Vagina (tissue), 2 donors: ENCODE results near the gene AGBL2. TPM values are rescaled to one million over a fixed set of nuclear protein-coding genes. Genes with fewer than 3 reads are reported as not detected.

Experiments used
- DNase-seq, 2 donors: peaks; one replicate each; pipeline ENCODE4 v3.0.0-alpha.2; 2017; ENCODE audit errors: extremely low spot score in 2 of 2
- H3K27ac ChIP-seq: fragments of 200-600 bp; sonication (generic); one replicate; pipeline ENCODE4 v1.5.1; 2019
- H3K27me3 ChIP-seq: fragments of 200-600 bp; sonication (generic); one replicate; pipeline ENCODE4 v1.5.1; 2019
- H3K36me3 ChIP-seq, 2 donors: fragments of 200-600 bp; sonication (generic); one replicate each; pipeline ENCODE4 v1.5.1; 2017 to 2019
- H3K4me1 ChIP-seq: fragments of 200-600 bp; sonication (generic); one replicate; pipeline ENCODE4 v1.5.1; 2019
- H3K4me3 ChIP-seq, 2 donors: fragments of 200-600 bp; sonication (generic); 1 replicate in 1 of 2; 2 replicates in 1 of 2; pipeline ENCODE4 v1.5.1; 2016 to 2019
- H3K9me3 ChIP-seq: fragments of 200-600 bp; sonication (generic); one replicate; pipeline ENCODE4 v1.5.1; 2019
- CTCF ChIP-seq, 3 experiments: fragments of 450-650 bp in 2 of 3; fragments of 200-600 bp in 1 of 3; sonication (generic) in 1 of 3; IDR thresholded peaks; one replicate each; pipeline ENCODE4 v1.5.1; 2017 to 2019; ENCODE audit warnings: antibody characterized with exemption in 3 of 3, mild to moderate bottlenecking in 2 of 3, moderate library complexity in 2 of 3
- POLR2A ChIP-seq, 2 donors: fragments of 450-650 bp; IDR thresholded peaks; one replicate each; pipeline ENCODE4 v1.6.1; 2017; ENCODE audit warnings: antibody characterized with exemption in 2 of 2, mild to moderate bottlenecking in 2 of 2, moderate library complexity in 2 of 2
- POLR2AphosphoS5 ChIP-seq, 2 donors: sonication (generic); formaldehyde crosslinking; IDR thresholded peaks; one replicate each; pipeline ENCODE4 v1.9.0; 2017; ENCODE audit warnings: antibody characterized with exemption in 2 of 2, mild to moderate bottlenecking in 2 of 2, low read depth in 1 of 2; ENCODE audit not compliant: insufficient read depth in 1 of 2
- intact Hi-C: fragments of 100-400 bp; cut with DNase I; formaldehyde crosslinking; loops from one replicate; pipeline ENCODE4 v1.15.1; 2023
- small RNA-seq: library from RNA; depleted of rRNA; stranded (forward); fragments of <200 nt; gene quantifications from one replicate; pipeline ENCODE3, GENCODE V24; 2016
- total RNA-seq: library from RNA; depleted of rRNA; stranded (reverse); fragments of >200 nt; gene quantifications from one replicate; pipeline ENCODE4 v1.2.3, GENCODE V29; 2016

The AGBL2 gene
- total RNA-seq, 1 donor from 2014 or later: 2.2 TPM

- H3K9me3 ChIP-seq: no peaks in the 10 kb centered on the region
- DNase-seq: no peak
- H3K27ac ChIP-seq: no peak overlapping the region
- no peaks in the 10 kb centered on the region for H3K27me3 ChIP-seq
- peaks cover 0 to 17% of the 10 kb centered on the region in 2 donors for H3K36me3 ChIP-seq
- intact Hi-C loops: loop anchor here (10.0 kb wide), 1 partner anchor 240 kb away; the partner anchor contains the start of gene SPI1
- no peak for TF ChIP-seq POLR2A (IDR thresholded peaks at IDR 0.05)
- no peak for TF ChIP-seq CTCF (IDR thresholded peaks at IDR 0.05)
- TF ChIP-seq POLR2AphosphoS5 (IDR thresholded peaks at IDR 0.05; ENCODE audit: insufficient read depth in 1 of 2, low read depth in 1 of 2): no peak
- H3K4me1 ChIP-seq: no peaks in the 10 kb centered on the region
- H3K4me3 ChIP-seq: no peak overlapping the region
These were observed 99.9 kb downstream of the AGBL2 start for GRCh38 chr11:47615249-47615648.

- H3K4me3 ChIP-seq: no peak overlapping the region
- no peaks in the 10 kb centered on the region for H3K27me3 ChIP-seq
- TF ChIP-seq POLR2A (IDR thresholded peaks at IDR 0.05) (no peak), CTCF (IDR thresholded peaks at IDR 0.05) (no peak), POLR2AphosphoS5 (IDR thresholded peaks at IDR 0.05; ENCODE audit: insufficient read depth in 1 of 2, low read depth in 1 of 2) (no peak)
- peaks cover 15% of the 10 kb centered on the region for H3K4me1 ChIP-seq
- DNase-seq: no peak
- intact Hi-C loops: loop anchor here (10.0 kb wide), 1 partner anchor 237 kb away; the partner anchor contains the start of gene SPI1
- H3K9me3 ChIP-seq: no peaks in the 10 kb centered on the region
- H3K36me3 ChIP-seq: peaks cover 0 to 11% of the 10 kb centered on the region in 2 donors
- no peak overlapping the region for H3K27ac ChIP-seq
These were observed 103.8 kb downstream of the AGBL2 start for GRCh38 chr11:47611348-47611794.

- TF ChIP-seq CTCF (IDR thresholded peaks at IDR 0.05) (no peak), POLR2A (IDR thresholded peaks at IDR 0.05) (no peak)
- Histone ChIP-seq H3K9me3 (no peaks in the 10 kb centered on the region), H3K36me3 (peaks cover 0 to 11% of the 10 kb centered on the region in 2 donors), H3K27ac (no peak overlapping the region), H3K4me3 (no peak overlapping the region), H3K4me1 (peaks cover 15% of the 10 kb centered on the region), H3K27me3 (no peaks in the 10 kb centered on the region)
- no peak for DNase-seq
- intact Hi-C loops: loop anchor here (10.0 kb wide), 1 partner anchor 235 kb away; the partner anchor contains the start of gene SPI1
These were observed 105.5 kb downstream of the AGBL2 start for GRCh38 chr11:47609675-47610074.

Small RNAs within 50 kb of the gene (small RNA-seq; reads per million reads assigned to genes)
- not detected for gene RF00019

Other genes starting within 250 kb of the AGBL2 start
- gene CELF1, start 162.2 kb downstream of the AGBL2 start, total RNA-seq: 100 TPM
- 68.5 TPM for gene PTPMT1, start 149.8 kb downstream of the AGBL2 start, total RNA-seq
- 14.7 TPM for gene KBTBD4, start 136.4 kb downstream of the AGBL2 start, total RNA-seq
- gene NDUFS3, start 136.3 kb downstream of the AGBL2 start, total RNA-seq: 60.4 TPM
- not detected for gene FAM180B, start 128.7 kb downstream of the AGBL2 start, total RNA-seq
- 3.4 TPM for gene C1QTNF4, start 121.0 kb downstream of the AGBL2 start, total RNA-seq
- gene MTCH2, start 72.8 kb downstream of the AGBL2 start, total RNA-seq: 40.5 TPM
- 163 TPM for gene FNBP4, start 52.0 kb upstream of the AGBL2 start, total RNA-seq
- gene NUP160, start 133.0 kb upstream of the AGBL2 start, total RNA-seq: 40.8 TPM